Activated CD8-positive, alpha-beta T cell treated with anti-CD3 and anti-CD28 coated beads for 36 hours (primary cell): ENCODE results near the gene ACP1. TPM values are rescaled to one million over a fixed set of nuclear protein-coding genes. Genes with fewer than 3 reads are reported as not detected.

Experiments used
- ATAC-seq: fragments of 200-7000 bp; cut with Tn5 transposase; one replicate; pipeline ENCODE4 v1.10.0; 2021; ENCODE audit warnings: mild to moderate bottlenecking, moderate library complexity
- CTCF ChIA-PET: fragments of 350-600 bp; sonication (Branson Sonifier 250); formaldehyde crosslinking; loops from one replicate; lab custom pipeline; 2021; ENCODE audit warnings: antibody characterized with exemption; lab: Charles Lee
- POLR2A ChIA-PET: fragments of 350-600 bp; sonication (Branson Sonifier 250); formaldehyde crosslinking; loops from one replicate; lab custom pipeline; 2021; ENCODE audit warnings: antibody characterized with exemption; lab: Charles Lee
- DNase-seq: peaks from one replicate; pipeline ENCODE4 v3.0.0-alpha.2; 2020
- H3K27ac Mint-ChIP-seq: one replicate; pipeline ENCODE4 v1.8.0; 2021; ENCODE audit warnings: mild to moderate bottlenecking, mixed read lengths
- H3K27me3 Mint-ChIP-seq: one replicate; pipeline ENCODE4 v1.8.0; 2021; ENCODE audit warnings: mixed read lengths
- H3K36me3 Mint-ChIP-seq: one replicate; pipeline ENCODE4 v1.8.0; 2021; ENCODE audit warnings: low read depth, mixed read lengths
- H3K4me1 Mint-ChIP-seq: one replicate; pipeline ENCODE4 v1.8.0; 2021; ENCODE audit warnings: low read depth, mixed read lengths
- H3K4me3 Mint-ChIP-seq: one replicate; pipeline ENCODE4 v1.8.0; 2021; ENCODE audit warnings: mild to moderate bottlenecking, moderate library complexity, mixed read lengths
- H3K9me3 Mint-ChIP-seq: one replicate; pipeline ENCODE4 v1.8.0; 2021; ENCODE audit warnings: mixed read lengths
- CTCF ChIP-seq: fragments of 200-600 bp; IDR thresholded peaks from one replicate; pipeline ENCODE4 v1.8.0; 2022; ENCODE audit warnings: antibody characterized with exemption, mild to moderate bottlenecking
- intact Hi-C: fragments of 100-400 bp; cut with micrococcal nuclease; formaldehyde crosslinking; loops from one replicate; pipeline ENCODE4 v1.10.0; 2022
- total RNA-seq, 2 experiments: library from RNA; stranded (reverse); gene quantifications; one replicate each; pipeline ENCODE4 v1.2.3, GENCODE V29; 2021

The ACP1 gene
- total RNA-seq, 2 experiments from 2014 or later = 146 to 153 TPM

- intact Hi-C loops = no loop called here
- peaks cover 34% of the 10 kb centered on the region for H3K36me3 Mint-ChIP-seq
- no peak overlapping the region for H3K27ac Mint-ChIP-seq
- H3K9me3 Mint-ChIP-seq = no peaks in the 10 kb centered on the region
- DNase-seq (no peak), ATAC-seq (no peak)
- H3K4me1 Mint-ChIP-seq = no peaks in the 10 kb centered on the region
- ChIA-PET CTCF (no interaction called here), POLR2A (interaction anchor here (0.9 to 1.0 kb wide), 2 partner anchors 9 to 30 kb away, joined by 3 to 4 read pairs; no protein-coding TSS in a partner anchor)
- no peak overlapping the region for H3K4me3 Mint-ChIP-seq
- peaks cover 3% of the 10 kb centered on the region for H3K27me3 Mint-ChIP-seq
- no peak for TF ChIP-seq CTCF
Observed at GRCh38 chr2:281381-281780, 16.6 kb downstream of the ACP1 start.

GRCh38 chr2:282371-283263, 17.9 kb downstream of the ACP1 start:
- Mint-ChIP-seq H3K27ac (no peak overlapping the region), H3K27me3 (peaks cover 9% of the 10 kb centered on the region), H3K4me3 (no peak overlapping the region), H3K4me1 (peaks cover 4% of the 10 kb centered on the region), H3K36me3 (peaks cover 25% of the 10 kb centered on the region), H3K9me3 (no peaks in the 10 kb centered on the region)
- intact Hi-C loops = no loop called here
- ChIA-PET CTCF (interaction anchor here (1.5 kb wide), 1 partner anchor 8 kb away, joined by 4 read pairs; no protein-coding TSS in a partner anchor), POLR2A (interaction anchor here (1.3 kb wide), 1 partner anchor 10 kb away, joined by 5 read pairs; no protein-coding TSS in a partner anchor)
- ATAC-seq = no peak
- no peak for TF ChIP-seq CTCF
- DNase-seq = no peak

- Mint-ChIP-seq H3K27me3 (peaks cover 11% of the 10 kb centered on the region), H3K27ac (no peak overlapping the region), H3K9me3 (no peaks in the 10 kb centered on the region), H3K4me3 (no peak overlapping the region), H3K36me3 (peaks cover 17% of the 10 kb centered on the region), H3K4me1 (peaks cover 6% of the 10 kb centered on the region)
- no peak for DNase-seq
- no peak for TF ChIP-seq CTCF
- CTCF ChIA-PET = no interaction called here
- no peak for ATAC-seq
- intact Hi-C loops = no loop called here
- POLR2A ChIA-PET = no interaction called here
Observed at GRCh38 chr2:283996-284794, 19.4 kb downstream of the ACP1 start.

GRCh38 chr2:284896-285492, 20.2 kb downstream of the ACP1 start:
- no peak for TF ChIP-seq CTCF
- Mint-ChIP-seq H3K36me3 (peaks cover 11% of the 10 kb centered on the region), H3K4me3 (no peak overlapping the region), H3K27me3 (peaks cover 17% of the 10 kb centered on the region), H3K9me3 (no peaks in the 10 kb centered on the region), H3K4me1 (peaks cover 11% of the 10 kb centered on the region), H3K27ac (no peak overlapping the region)
- POLR2A ChIA-PET = no interaction called here
- intact Hi-C loops = no loop called here
- DNase-seq (no peak), ATAC-seq (no peak)
- CTCF ChIA-PET = interaction anchor here (2.0 kb wide), 1 partner anchor 38 kb away, joined by 5 read pairs; no protein-coding TSS in a partner anchor
